H1 (cell line): ENCODE data around the gene DPP10. TPM values are rescaled to one million over a fixed set of nuclear protein-coding genes. Genes with fewer than 3 reads are reported as not detected.

Experiments
- CTCF ChIA-PET: fragments of 300-600 bp; sonication (Branson Sonifier 250); formaldehyde crosslinking; loops from one replicate; lab custom pipeline; 2021; ENCODE audit not compliant: partially characterized antibody; lab: Charles Lee
- POLR2A ChIA-PET: fragments of 300-600 bp; sonication (Branson Sonifier 250); formaldehyde crosslinking; loops from one replicate; lab custom pipeline; 2021; ENCODE audit warnings: inconsistent platforms; ENCODE audit not compliant: partially characterized antibody; lab: Charles Lee
- DNase-seq, 2 experiments: peaks; one replicate each; pipeline versions ENCODE4 v3.0.0 to v3.0.0-alpha.2; 2010 to 2022; ENCODE audit warnings: low spot score in 2 of 2, low read depth in 1 of 2, mixed read lengths in 1 of 2
- FAIRE-seq: peaks from 2 replicates; lab custom pipeline; 2011; peaks lifted over from hg19 to GRCh38; lab: Jason Lieb, UNC
- H2AFZ ChIP-seq: 2 replicates; pipeline ENCODE4 v1.8.1; 2012; ENCODE audit warnings: low read length, inconsistent platforms
- H2AK5ac ChIP-seq: 2 replicates; pipeline ENCODE4 v1.6.1; 2013; ENCODE audit warnings: low read depth, low read length
- H2BK120ac ChIP-seq: replicated peaks from 2 replicates; pipeline ENCODE3; 2013; ENCODE audit warnings: low read depth, low read length, inconsistent platforms
- H2BK12ac ChIP-seq: 2 replicates; pipeline ENCODE4 v1.6.1; 2013; ENCODE audit warnings: low read depth, low read length
- H2BK15ac ChIP-seq: 2 replicates; pipeline ENCODE4 v1.6.1; 2013; ENCODE audit warnings: low read length
- H2BK20ac ChIP-seq: 2 replicates; pipeline ENCODE4 v1.6.1; 2013; ENCODE audit warnings: low read length
- H2BK5ac ChIP-seq: 2 replicates; pipeline ENCODE4 v1.6.1; 2013; ENCODE audit warnings: low read depth, low read length
- H3K14ac ChIP-seq: 2 replicates; pipeline ENCODE4 v1.6.1; 2013; ENCODE audit warnings: inconsistent platforms; ENCODE audit not compliant: insufficient read length
- H3K18ac ChIP-seq: 2 replicates; pipeline ENCODE4 v1.6.1; 2013; ENCODE audit warnings: low read length; ENCODE audit errors: extremely low read depth
- H3K23ac ChIP-seq: 2 replicates; pipeline ENCODE4 v1.6.1; 2013; ENCODE audit warnings: inconsistent platforms; ENCODE audit not compliant: insufficient read length
- H3K23me2 ChIP-seq: 2 replicates; pipeline ENCODE4 v1.6.1; 2013; ENCODE audit warnings: low read depth, low read length
- H3K27ac ChIP-seq: 2 replicates; pipeline ENCODE4 v1.6.1; 2011; ENCODE audit warnings: low read depth, low read length, inconsistent platforms
- H3K27me3 ChIP-seq, 4 experiments: replicated peaks in 1 of 4; 1 replicate in 1 of 4; 2 replicates in 3 of 4; pipeline versions ENCODE4 v1.6.1 to v1.8.1; 2011 to 2013; ENCODE audit warnings: low read length in 3 of 4, mild to moderate bottlenecking in 3 of 4, inconsistent platforms in 2 of 4, mixed read lengths in 2 of 4, moderate library complexity in 1 of 4; ENCODE audit not compliant: control insufficient read depth in 3 of 4, insufficient read depth in 3 of 4; ENCODE audit errors: extremely low read depth in 1 of 4
- H3K36me3 ChIP-seq, 4 experiments: 2 replicates each; pipeline versions ENCODE4 v1.6.1 to v1.8.1; 2011 to 2013; ENCODE audit warnings: mild to moderate bottlenecking in 4 of 4, low read length in 3 of 4, moderate library complexity in 2 of 4, control low read depth in 1 of 4, inconsistent platforms in 1 of 4; ENCODE audit not compliant: insufficient read depth in 4 of 4, control insufficient read depth in 2 of 4
- H3K4ac ChIP-seq: replicated peaks from 2 replicates; pipeline ENCODE3; 2013; ENCODE audit warnings: low read length, low read depth, mixed read lengths, inconsistent platforms; ENCODE audit not compliant: insufficient read length
- H3K4me1 ChIP-seq, 4 experiments: replicated peaks in 1 of 4; 1 replicate in 1 of 4; 2 replicates in 3 of 4; pipeline versions ENCODE4 v1.6.1 to v1.8.1; 2011 to 2013; ENCODE audit warnings: low read length in 3 of 4, inconsistent platforms in 2 of 4, mixed read lengths in 1 of 4; ENCODE audit not compliant: insufficient read depth in 4 of 4, control insufficient read depth in 3 of 4
- H3K4me2 ChIP-seq, 2 experiments: 2 replicates each; pipeline versions ENCODE4 v1.6.1 to v1.8.1; 2011 to 2013; ENCODE audit warnings: low read depth in 2 of 2, low read length in 2 of 2, control low read depth in 1 of 2, inconsistent platforms in 1 of 2, mild to moderate bottlenecking in 1 of 2; ENCODE audit not compliant: insufficient read depth in 1 of 2
- H3K4me3 ChIP-seq, 4 experiments: fragments of 200-600, 300-600 bp in 1 of 4; sonication (generic), shearing (Covaris generic), sonication (Bioruptor Twin) in 1 of 4; 2 replicates each; pipeline versions ENCODE4 v1.5.1 to v1.8.1; 2011 to 2016; ENCODE audit warnings: low read length in 4 of 4, low read depth in 3 of 4, control low read depth in 2 of 4, inconsistent platforms in 2 of 4, mild to moderate bottlenecking in 2 of 4, mixed read lengths in 1 of 4, moderate library complexity in 1 of 4; ENCODE audit not compliant: insufficient read depth in 2 of 4; ENCODE audit errors: extremely low read depth in 1 of 4
- H3K56ac ChIP-seq: replicated peaks from 2 replicates; pipeline ENCODE3; 2013; ENCODE audit warnings: low read depth, mild to moderate bottlenecking, mixed read lengths, low read length, inconsistent platforms; ENCODE audit not compliant: insufficient read length
- H3K79me1 ChIP-seq: 2 replicates; pipeline ENCODE4 v1.6.1; 2013; ENCODE audit warnings: low read depth, low read length, control low read depth
- H3K79me2 ChIP-seq, 2 experiments: 2 replicates each; pipeline versions ENCODE4 v1.6.1 to v1.8.1; 2012 to 2013; ENCODE audit warnings: low read length in 2 of 2, mild to moderate bottlenecking in 2 of 2, inconsistent platforms in 1 of 2; ENCODE audit not compliant: insufficient read depth in 2 of 2, control insufficient read depth in 1 of 2
- H3K9ac ChIP-seq, 4 experiments: replicated peaks in 1 of 4; 1 replicate in 1 of 4; 2 replicates in 3 of 4; pipeline versions ENCODE4 v1.6.1 to v1.8.1; 2011 to 2013; ENCODE audit warnings: low read depth in 3 of 4, low read length in 3 of 4, control low read depth in 2 of 4, mild to moderate bottlenecking in 2 of 4, moderate library complexity in 2 of 4, inconsistent platforms in 1 of 4; ENCODE audit errors: extremely low read depth in 1 of 4
- H3K9me3 ChIP-seq, 2 experiments: 2 replicates each; pipeline versions ENCODE4 v1.6.1 to v1.8.1; 2012 to 2013; ENCODE audit warnings: mild to moderate bottlenecking in 2 of 2, moderate library complexity in 2 of 2, control low read depth in 1 of 2, inconsistent platforms in 1 of 2, low read depth in 1 of 2, low read length in 1 of 2, mixed read lengths in 1 of 2; ENCODE audit not compliant: insufficient read depth in 2 of 2
- H4K20me1 ChIP-seq, 2 experiments: replicated peaks in 1 of 2; 2 replicates each; pipeline versions ENCODE3 to v1.8.1; 2011 to 2013; ENCODE audit warnings: inconsistent platforms in 2 of 2, low read length in 2 of 2, mild to moderate bottlenecking in 1 of 2; ENCODE audit not compliant: insufficient read depth in 2 of 2, control insufficient read depth in 1 of 2
- H4K5ac ChIP-seq: 2 replicates; pipeline ENCODE4 v1.6.1; 2013; ENCODE audit warnings: low read length, low read depth, mixed read lengths, inconsistent platforms; ENCODE audit not compliant: insufficient read length
- H4K8ac ChIP-seq: 2 replicates; pipeline ENCODE4 v1.8.0; 2013; ENCODE audit warnings: mild to moderate bottlenecking, moderate library complexity, low read length, inconsistent platforms; ENCODE audit not compliant: insufficient read depth; ENCODE audit errors: extremely low read depth
- H4K91ac ChIP-seq: replicated peaks from 2 replicates; pipeline ENCODE3; 2013; ENCODE audit warnings: low read length, mixed read lengths, inconsistent platforms; ENCODE audit not compliant: insufficient read length
- BRCA1 ChIP-seq: IDR thresholded peaks from 2 replicates; pipeline ENCODE4 v1.6.1; 2012; ENCODE audit warnings: low read depth, low read length, improper control_type of control experiment
- CBX5 ChIP-seq: fragments of 300-800, 300-1000 bp; sonication (generic); IDR thresholded peaks from 2 replicates; pipeline ENCODE4 v1.7.1; 2016; ENCODE audit warnings: antibody characterized with exemption, low read length, low read depth
- CTBP2 ChIP-seq: IDR thresholded peaks from 2 replicates; pipeline ENCODE4 v1.7.0; 2011; ENCODE audit warnings: borderline replicate concordance, mild to moderate bottlenecking, moderate library complexity, mixed read lengths, low read length; ENCODE audit not compliant: insufficient read depth, insufficient read length
- WGBS, 2 experiments: shearing (Covaris generic) in 1 of 2; methylation state at CpG; one replicate each; pipeline versions ENCODE4 v1.1.6 to v1.1.7; 2013 to 2015; ENCODE audit warnings: low lambda C conversion rate in 2 of 2, mixed read lengths in 2 of 2, inconsistent platforms in 1 of 2, low coverage in 1 of 2, missing lambda C conversion rate in 1 of 2; ENCODE audit not compliant: insufficient replicate concordance in 2 of 2, insufficient coverage in 1 of 2, insufficient read length in 1 of 2; ENCODE audit errors: extremely low coverage in 1 of 2, missing lambda C conversion rate in 1 of 2; 5-methylcytosine and 5-hydroxymethylcytosine counted together
- polyA plus RNA-seq, 7 experiments: library from polyadenylated mRNA; depleted of rRNA in 3 of 7; stranded (reverse) in 5 of 7; unstranded in 2 of 7; fragments of >200 nt in 5 of 7; fragments of 200-250 nt in 2 of 7; gene quantifications; 1 replicate in 5 of 7; 2 replicates in 1 of 7; 4 replicates in 1 of 7; pipeline versions ENCODE4 v1.2.1 to v1.2.3, GENCODE V29; 2011 to 2013; ENCODE audit warnings: missing spikeins in 2 of 7, mixed read lengths in 2 of 7
- total RNA-seq: library from RNA; stranded (reverse); fragmentation: NEBNext Ultra II Directional; extraction: Animal tissue kit (Norgen Biotek cat#: 25700); gene quantifications from 2 replicates; pipeline ENCODE4 v1.2.1, GENCODE V29; 2021
- TF ChIP-seq, protein P1 (sequence below): IDR thresholded peaks from 2 replicates; pipeline ENCODE4 v1.6.1; 2011; ENCODE audit warnings: low read depth, mild to moderate bottlenecking, low read length; ENCODE audit not compliant: insufficient read depth

The DPP10 gene
- total and polyA plus RNA-seq, 2 of the 8 experiments (the other 6 are each of a cell fraction or from before 2014, with no cell fraction given) = 3.3 to 7.2 TPM

GRCh38 chr2:115694651-115695050 is 1252.2 kb downstream of the DPP10 start:
- FAIRE-seq (no peak), DNase-seq (no peak)
- Histone ChIP-seq H2BK20ac (no peak overlapping the region), H4K5ac (no peak overlapping the region), H3K27ac (no peak overlapping the region), H3K27me3 (no peaks in the 10 kb centered on the region), H3K36me3 (no peaks in the 10 kb centered on the region), H2BK15ac (no peak overlapping the region), H2BK12ac (no peak overlapping the region), H3K79me2 (no peaks in the 10 kb centered on the region), H3K9ac (no peak overlapping the region), H4K8ac (no peak overlapping the region), H2AFZ (no peak overlapping the region), H2BK120ac (no peak overlapping the region), H3K79me1 (no peaks in the 10 kb centered on the region), H3K23me2 (no peaks in the 10 kb centered on the region), H4K20me1 (no peaks in the 10 kb centered on the region), H2AK5ac (no peak overlapping the region), H3K4me3 (no peak overlapping the region), H3K23ac (no peak overlapping the region), H3K4me1 (no peaks in the 10 kb centered on the region; a peak in 1 of 7 replicates), H3K4ac (no peak overlapping the region), H3K4me2 (peak overlapping the region in 1 of 2 experiments; percentile 24; a peak in 1 of 4 replicates), H3K18ac (no peak overlapping the region), H4K91ac (no peak overlapping the region), H3K14ac (no peak overlapping the region), H3K9me3 (no peaks in the 10 kb centered on the region; a peak in 1 of 4 replicates), H2BK5ac (no peak overlapping the region), H3K56ac (no peak overlapping the region)
- 100% methylated on average over 1 of the region's 1 CpG; no CpG with 5 or more reads in 1 of the 2 experiments for WGBS, 2 experiments
- POLR2A ChIA-PET = no interaction called here
- CTCF ChIA-PET = no interaction called here
- no peak for TF ChIP-seq CTBP2
- no peak for TF ChIP-seq BRCA1
- TF ChIP-seq, protein P1, sequence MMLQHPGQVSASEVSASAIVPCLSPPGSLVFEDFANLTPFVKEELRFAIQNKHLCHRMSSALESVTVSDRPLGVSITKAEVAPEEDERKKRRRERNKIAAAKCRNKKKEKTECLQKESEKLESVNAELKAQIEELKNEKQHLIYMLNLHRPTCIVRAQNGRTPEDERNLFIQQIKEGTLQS = no peak
- no peak for TF ChIP-seq CBX5
